HEK293T (cell line): ENCODE data around the gene TDP2.

ENCODE experiments used
- CTCF ChIA-PET: fragments of 350-600 bp; formaldehyde crosslinking; extraction: SDS; loops from one replicate; lab custom pipeline; 2021; ENCODE audit warnings: antibody characterized with exemption, inconsistent platforms; lab: Yijun Ruan, JAX
- POLR2A ChIA-PET: fragments of 350-600 bp; formaldehyde crosslinking; extraction: SDS; loops from one replicate; lab custom pipeline; 2020; ENCODE audit warnings: antibody characterized with exemption, inconsistent platforms; lab: Yijun Ruan, JAX
- DNase-seq: peaks from one replicate; pipeline ENCODE4 v3.0.0; 2012; ENCODE audit warnings: mixed read lengths; ENCODE audit errors: extremely low spot score
- ARNT ChIP-seq: fragments of 450-650 bp; IDR thresholded peaks from 2 replicates; pipeline ENCODE4 v1.6.1; 2017; ENCODE audit warnings: mild to moderate bottlenecking
- BHLHE40 ChIP-seq: fragments of 450-650 bp; IDR thresholded peaks from 2 replicates; pipeline ENCODE4 v1.6.1; 2016; ENCODE audit warnings: mild to moderate bottlenecking, moderate library complexity, borderline replicate concordance
- CTBP1 ChIP-seq: fragments of 450-650 bp; IDR thresholded peaks from 2 replicates; pipeline ENCODE4 v1.6.1; 2016; ENCODE audit warnings: borderline replicate concordance
- ELF4 ChIP-seq: fragments of 450-650 bp; IDR thresholded peaks from 2 replicates; pipeline ENCODE4 v1.6.1; 2017; ENCODE audit warnings: antibody characterized with exemption
- FOXA1 ChIP-seq: fragments of 450-650 bp; IDR thresholded peaks from 2 replicates; pipeline ENCODE4 v1.6.1; 2016; ENCODE audit warnings: mild to moderate bottlenecking
- FOXK2 ChIP-seq: fragments of 450-650 bp; IDR thresholded peaks from 2 replicates; pipeline ENCODE4 v1.6.1; 2016; ENCODE audit warnings: mild to moderate bottlenecking
- FOXM1 ChIP-seq: fragments of 450-650 bp; IDR thresholded peaks from 2 replicates; pipeline ENCODE4 v1.6.1; 2017; ENCODE audit warnings: mild to moderate bottlenecking, borderline replicate concordance
- HDGF ChIP-seq: fragments of 450-650 bp; IDR thresholded peaks from 2 replicates; pipeline ENCODE4 v1.6.1; 2017; ENCODE audit warnings: antibody characterized with exemption, borderline replicate concordance
- L3MBTL2 ChIP-seq: fragments of 450-650 bp; conservative IDR thresholded peaks from 2 replicates; pipeline ENCODE4 v1.6.1; 2016; ENCODE audit warnings: mild to moderate bottlenecking
- LEF1 ChIP-seq: fragments of 450-650 bp; IDR thresholded peaks from 2 replicates; pipeline ENCODE4 v1.6.1; 2017; ENCODE audit warnings: mild to moderate bottlenecking, borderline replicate concordance
- NFRKB ChIP-seq: fragments of 450-650 bp; IDR thresholded peaks from 2 replicates; pipeline ENCODE4 v1.6.1; 2016; ENCODE audit warnings: mild to moderate bottlenecking, moderate library complexity
- SP1 ChIP-seq: fragments of 450-650 bp; IDR thresholded peaks from 2 replicates; pipeline ENCODE4 v1.6.1; 2017
- SUZ12 ChIP-seq: fragments of 450-650 bp; IDR thresholded peaks from 2 replicates; pipeline ENCODE4 v1.6.1; 2016; ENCODE audit warnings: mild to moderate bottlenecking
- TARDBP ChIP-seq: fragments of 450-650 bp; IDR thresholded peaks from 2 replicates; pipeline ENCODE4 v1.6.1; 2016
- ZNF384 ChIP-seq: fragments of 450-650 bp; IDR thresholded peaks from 2 replicates; pipeline ENCODE4 v1.6.1; 2016
- TF ChIP-seq, protein P1 (sequence below): fragments of 450-650 bp; IDR thresholded peaks from 2 replicates; pipeline ENCODE4 v1.6.1; 2016

The TDP2 gene

DNA sequence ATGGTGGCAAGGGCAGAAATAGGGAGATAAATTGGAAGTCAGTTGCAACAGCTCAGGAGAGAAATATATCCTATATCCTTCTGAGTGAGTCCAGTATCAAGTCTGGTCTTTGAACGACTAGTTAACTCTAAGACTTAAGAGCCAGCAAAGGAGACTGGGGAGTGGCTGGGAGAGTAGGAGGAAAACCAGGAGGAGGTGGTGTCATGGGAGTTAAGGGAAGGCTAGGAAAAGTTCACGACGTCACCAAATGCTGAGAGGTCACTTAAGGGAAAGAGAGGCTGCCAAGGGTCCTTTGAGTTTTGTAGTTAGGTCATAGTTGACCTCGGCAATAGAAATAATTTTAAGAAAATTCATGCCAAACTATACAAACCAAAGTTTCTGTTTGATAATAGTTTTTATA lies 25.3 kb upstream of the TDP2 start:
- POLR2A ChIA-PET = no interaction called here
- CTCF ChIA-PET = no interaction called here
- TF ChIP-seq L3MBTL2 (no peak), SUZ12 (no peak), FOXK2 (no peak), NFRKB (no peak), TARDBP (no peak), CTBP1 (no peak), ELF4 (no peak), BHLHE40 (no peak), HDGF (no peak), SP1 (no peak), ARNT (no peak), LEF1 (no peak), ZNF384 (no peak), FOXA1 (no peak), FOXM1 (no peak)
- TF ChIP-seq, protein P1, sequence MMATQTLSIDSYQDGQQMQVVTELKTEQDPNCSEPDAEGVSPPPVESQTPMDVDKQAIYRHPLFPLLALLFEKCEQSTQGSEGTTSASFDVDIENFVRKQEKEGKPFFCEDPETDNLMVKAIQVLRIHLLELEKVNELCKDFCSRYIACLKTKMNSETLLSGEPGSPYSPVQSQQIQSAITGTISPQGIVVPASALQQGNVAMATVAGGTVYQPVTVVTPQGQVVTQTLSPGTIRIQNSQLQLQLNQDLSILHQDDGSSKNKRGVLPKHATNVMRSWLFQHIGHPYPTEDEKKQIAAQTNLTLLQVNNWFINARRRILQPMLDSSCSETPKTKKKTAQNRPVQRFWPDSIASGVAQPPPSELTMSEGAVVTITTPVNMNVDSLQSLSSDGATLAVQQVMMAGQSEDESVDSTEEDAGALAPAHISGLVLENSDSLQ = no peak
- no peak for DNase-seq

DNA sequence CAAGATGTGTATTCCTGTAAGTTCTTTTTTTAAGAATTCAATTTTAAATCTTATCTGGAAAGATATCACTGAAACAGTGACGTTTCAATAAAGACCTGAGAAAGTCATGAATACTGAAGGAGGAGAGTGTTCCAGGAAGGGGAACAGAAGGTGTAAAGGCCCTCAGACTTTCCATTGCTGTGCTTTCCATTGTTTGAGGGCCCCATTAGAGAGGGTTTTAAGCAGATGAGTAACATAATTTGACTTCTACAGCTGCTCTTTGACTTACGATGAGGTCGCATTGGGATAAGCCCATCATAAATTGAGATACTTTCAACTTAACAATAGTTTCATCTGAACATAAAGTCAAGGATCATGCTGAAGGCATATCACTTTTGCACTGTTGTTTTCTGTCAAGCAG lies 24.9 kb upstream of the TDP2 start:
- DNase-seq = no peak
- ChIA-PET POLR2A (no interaction called here), CTCF (no interaction called here)
- TF ChIP-seq FOXM1 = no peak
- TF ChIP-seq, protein P1 = no peak
- TF ChIP-seq FOXK2 = no peak
- no peak for TF ChIP-seq HDGF
- no peak for TF ChIP-seq SUZ12
- TF ChIP-seq FOXA1 = no peak
- TF ChIP-seq SP1 = no peak
- TF ChIP-seq CTBP1 = no peak
- no peak for TF ChIP-seq NFRKB
- TF ChIP-seq BHLHE40 = no peak
- no peak for TF ChIP-seq LEF1
- no peak for TF ChIP-seq ELF4

DNA sequence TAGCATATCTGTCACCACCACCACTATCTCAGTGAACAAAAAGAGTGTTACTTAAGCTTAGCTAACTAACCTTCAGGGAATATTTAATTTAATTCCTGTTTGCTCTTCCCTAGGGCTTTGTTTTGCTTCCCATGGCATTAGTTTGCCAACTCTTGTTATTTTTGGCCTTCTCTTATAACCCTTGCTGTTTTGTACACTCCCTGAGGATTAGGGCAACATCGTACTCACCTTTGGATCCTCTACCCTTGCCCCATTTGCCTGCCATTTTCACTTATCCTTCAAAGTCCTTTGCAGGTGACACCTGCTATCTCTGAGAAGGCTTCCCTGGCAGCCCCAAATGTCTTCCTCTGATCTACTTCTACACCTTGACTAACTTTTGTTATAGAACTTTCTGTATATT lies 23.9 kb upstream of the TDP2 start:
- no peak for DNase-seq
- ChIA-PET POLR2A (interaction anchor here (0.6 kb wide), 1 partner anchor 92 kb away, joined by 3 read pairs; no protein-coding TSS in a partner anchor), CTCF (no interaction called here)
- TF ChIP-seq SUZ12 = no peak
- no peak for TF ChIP-seq FOXM1
- TF ChIP-seq ELF4 = no peak
- TF ChIP-seq, protein P1 = no peak

DNA sequence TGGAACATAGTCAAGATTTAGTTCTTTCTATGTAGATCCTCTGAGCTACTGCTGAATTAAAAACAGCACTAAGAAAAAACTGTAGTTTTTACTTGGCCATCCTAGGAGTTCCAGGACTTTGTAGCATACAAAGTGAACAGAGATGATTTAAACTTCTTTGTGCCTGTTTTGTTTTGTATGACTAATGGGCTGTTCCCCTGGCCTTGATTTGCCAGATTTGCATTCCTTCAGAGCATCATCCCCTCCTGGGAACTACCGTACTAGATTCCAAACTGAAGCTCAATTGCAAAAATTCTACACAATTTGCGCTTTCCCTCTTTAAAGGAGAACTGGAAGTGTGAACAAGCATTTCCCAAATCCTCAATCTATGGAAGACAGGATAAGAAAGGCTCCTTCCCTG lies 23.3 kb upstream of the TDP2 start:
- no peak for DNase-seq
- ChIA-PET POLR2A (interaction anchor here (0.6 kb wide), 1 partner anchor 91 kb away, joined by 3 read pairs; no protein-coding TSS in a partner anchor), CTCF (no interaction called here)
- TF ChIP-seq HDGF (no peak), FOXK2 (no peak), NFRKB (no peak), ELF4 (no peak), SP1 (no peak), BHLHE40 (no peak), LEF1 (no peak), ZNF384 (no peak), FOXA1 (no peak), ARNT (no peak), TARDBP (no peak), CTBP1 (no peak), SUZ12 (no peak), FOXM1 (no peak), L3MBTL2 (no peak)
- TF ChIP-seq, protein P1 = no peak

DNA sequence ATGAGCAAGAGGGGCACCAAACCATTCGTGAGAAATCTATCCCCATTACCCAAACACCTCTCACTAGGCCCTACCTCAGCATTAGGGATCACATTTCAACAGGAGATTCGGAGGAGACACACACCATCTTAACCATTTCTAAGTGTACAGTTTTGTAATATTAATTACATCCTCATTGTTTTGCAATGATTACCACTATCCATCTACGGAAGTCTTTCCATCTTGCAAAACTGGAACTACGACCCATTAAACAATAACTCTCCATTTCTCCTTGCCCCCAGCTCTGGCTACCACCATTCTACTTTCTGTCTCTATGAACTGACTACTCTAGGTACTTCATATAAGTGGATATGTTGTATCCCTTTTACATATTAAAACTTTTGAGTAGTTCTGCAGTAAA lies 20.2 kb upstream of the TDP2 start:
- POLR2A ChIA-PET = no interaction called here
- CTCF ChIA-PET = no interaction called here
- no peak for TF ChIP-seq FOXK2
- no peak for TF ChIP-seq ELF4
- no peak for TF ChIP-seq ZNF384
- no peak for TF ChIP-seq SP1
- no peak for TF ChIP-seq SUZ12
- no peak for TF ChIP-seq NFRKB
- TF ChIP-seq FOXM1 = no peak
- TF ChIP-seq BHLHE40 = no peak
- no peak for TF ChIP-seq CTBP1
- TF ChIP-seq FOXA1 = no peak
- no peak for TF ChIP-seq LEF1
- TF ChIP-seq, protein P1 = no peak
- TF ChIP-seq HDGF = no peak
- no peak for TF ChIP-seq ARNT
- no peak for DNase-seq
